Adrenal gland (tissue), 12 donors: ENCODE data around the gene NCOA1. TPM values are rescaled to one million over a fixed set of nuclear protein-coding genes. Genes with fewer than 3 reads are reported as not detected.

Source experiments
- DNase-seq, 7 donors: peaks; one replicate each; pipeline ENCODE4 v3.0.0-alpha.2; 2019 to 2020
- H3K27ac ChIP-seq, 5 donors: fragments of 200-600 bp; sonication (generic) in 4 of 5; 1 replicate in 3 of 5; 2 replicates in 2 of 5; pipeline versions ENCODE4 v1.5.1 to v1.8.0; 2016 to 2020; ENCODE audit warnings: mild to moderate bottlenecking in 1 of 5
- H3K27me3 ChIP-seq: fragments of 200-600 bp; 2 replicates; pipeline ENCODE4 v1.8.0; 2021
- H3K36me3 ChIP-seq, 2 donors: fragments of 200-600 bp; replicated peaks in 1 of 2; 1 replicate in 1 of 2; 2 replicates in 1 of 2; pipeline versions ENCODE4 v1.5.1 to v1.8.0; 2018 to 2022
- H3K4me1 ChIP-seq, 2 donors: fragments of 200-600 bp; replicated peaks in 1 of 2; 1 replicate in 1 of 2; 2 replicates in 1 of 2; pipeline versions ENCODE4 v1.5.1 to v1.8.0; 2018 to 2021
- H3K4me3 ChIP-seq, 4 donors: fragments of 200-600 bp; sonication (generic) in 3 of 4; one replicate each; pipeline ENCODE4 v1.5.1; 2016 to 2018
- H3K9me3 ChIP-seq, 3 donors: fragments of 200-600 bp; sonication (generic) in 1 of 3; replicated peaks in 1 of 3; 1 replicate in 2 of 3; 2 replicates in 1 of 3; pipeline versions ENCODE4 v1.5.1 to v1.8.0; 2016 to 2021
- POLR2A ChIP-seq, 2 donors: fragments of 450-650 bp; IDR thresholded peaks; one replicate each; pipeline ENCODE4 v1.6.1; 2017; ENCODE audit warnings: antibody characterized with exemption in 2 of 2, mild to moderate bottlenecking in 2 of 2, moderate library complexity in 1 of 2
- WGBS, 4 donors: extraction: QIAGEN DNeasy Blood & Tissue Kit in 2 of 4; methylation state at CpG; one replicate each; pipeline versions ENCODE4 v1.1.5 to v1.1.7; 2013 to 2017; 5-methylcytosine and 5-hydroxymethylcytosine counted together
- intact Hi-C, 2 donors: fragments of 100-400 bp; cut with DNase I; formaldehyde crosslinking; loops; one replicate each; pipeline versions ENCODE4 v1.14.1 to v1.15.0; 2022 to 2023
- polyA plus RNA-seq, 3 donors: library from polyadenylated mRNA; stranded (reverse); fragments of 200-250 nt in 2 of 3; fragments of 350-450 nt in 1 of 3; fragmentation: Illumina TruSeq in 1 of 3; extraction: RNeasy Lipid Tissue Mini Kit (QIAGEN cat#74804) in 1 of 3; gene quantifications; one replicate each; pipeline ENCODE4 v1.2.3, GENCODE V29; 2013 to 2014
- total RNA-seq, 9 donors: library from RNA; depleted of rRNA in 4 of 9; stranded (reverse); fragments of >200 nt in 4 of 9; fragments of 120-200 nt in 1 of 9; fragmentation: NEBNext Ultra II Directional in 1 of 9; extraction: Animal tissue kit (Norgen Biotek cat#: 25700) in 1 of 9; gene quantifications; one replicate each; pipeline versions ENCODE4 v1.1.0 to v1.2.4, GENCODE V29; 2013 to 2023
- TF ChIP-seq, protein P1 (sequence below), 6 experiments: fragments of 450-650 bp in 4 of 6; fragments of 200-600 bp in 2 of 6; sonication (generic) in 1 of 6; IDR thresholded peaks; 1 replicate in 5 of 6; 2 replicates in 1 of 6; pipeline versions ENCODE4 v1.5.1 to v1.8.0; 2016 to 2021; ENCODE audit warnings: antibody characterized with exemption in 6 of 6, mild to moderate bottlenecking in 2 of 6, moderate library complexity in 1 of 6
- donor health status: healthy with polysubstance abuse.
- donor health status: Bipolar disorder and iron deficiency.
- donor health status: DM: yes; HTN: yes; CAD: no.
- donor health status: DM: no; HTN: no; CAD: no.
- donor health status: DM: no; HTN: no; CAD: no.
- donor health status: DM: yes; HTN: yes; CAD: no.

Gene NCOA1
- total and polyA plus RNA-seq, 12 donors, result 13.6 to 85.5 (median 43.6) TPM

GRCh38 chr2:24761866-24762265, 270.8 kb downstream of the NCOA1 start:
- H3K4me3 ChIP-seq, result no peak overlapping the region
- 86 to 94% (median 87%) methylated on average over 5 of the region's 5 CpGs for WGBS, 4 donors
- no peaks in the 10 kb centered on the region for H3K27me3 ChIP-seq
- H3K36me3 ChIP-seq, result peaks cover 0 to 26% of the 10 kb centered on the region in 2 donors
- H3K9me3 ChIP-seq, result no peaks in the 10 kb centered on the region
- TF ChIP-seq, protein P1, sequence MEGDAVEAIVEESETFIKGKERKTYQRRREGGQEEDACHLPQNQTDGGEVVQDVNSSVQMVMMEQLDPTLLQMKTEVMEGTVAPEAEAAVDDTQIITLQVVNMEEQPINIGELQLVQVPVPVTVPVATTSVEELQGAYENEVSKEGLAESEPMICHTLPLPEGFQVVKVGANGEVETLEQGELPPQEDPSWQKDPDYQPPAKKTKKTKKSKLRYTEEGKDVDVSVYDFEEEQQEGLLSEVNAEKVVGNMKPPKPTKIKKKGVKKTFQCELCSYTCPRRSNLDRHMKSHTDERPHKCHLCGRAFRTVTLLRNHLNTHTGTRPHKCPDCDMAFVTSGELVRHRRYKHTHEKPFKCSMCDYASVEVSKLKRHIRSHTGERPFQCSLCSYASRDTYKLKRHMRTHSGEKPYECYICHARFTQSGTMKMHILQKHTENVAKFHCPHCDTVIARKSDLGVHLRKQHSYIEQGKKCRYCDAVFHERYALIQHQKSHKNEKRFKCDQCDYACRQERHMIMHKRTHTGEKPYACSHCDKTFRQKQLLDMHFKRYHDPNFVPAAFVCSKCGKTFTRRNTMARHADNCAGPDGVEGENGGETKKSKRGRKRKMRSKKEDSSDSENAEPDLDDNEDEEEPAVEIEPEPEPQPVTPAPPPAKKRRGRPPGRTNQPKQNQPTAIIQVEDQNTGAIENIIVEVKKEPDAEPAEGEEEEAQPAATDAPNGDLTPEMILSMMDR (IDR thresholded peaks at IDR 0.05), result no peak
- no peak for TF ChIP-seq POLR2A (IDR thresholded peaks at IDR 0.05)
- DNase-seq, result no peak
- no peak overlapping the region for H3K27ac ChIP-seq
- intact Hi-C loops, result no loop called here
- peaks cover 1 to 5% of the 10 kb centered on the region in 2 donors for H3K4me1 ChIP-seq

- 29 to 39% (median 36%) methylated on average over 2 of the region's 2 CpGs for WGBS, 4 donors
- Histone ChIP-seq H3K27ac (no peak overlapping the region), H3K9me3 (no peaks in the 10 kb centered on the region), H3K36me3 (peaks cover 0 to 25% of the 10 kb centered on the region in 2 donors), H3K4me1 (peaks cover 5 to 8% of the 10 kb centered on the region in 2 donors), H3K27me3 (no peaks in the 10 kb centered on the region), H3K4me3 (no peak overlapping the region)
- intact Hi-C loops, result no loop called here
- TF ChIP-seq POLR2A (IDR thresholded peaks at IDR 0.05), result no peak
- TF ChIP-seq, protein P1 (IDR thresholded peaks at IDR 0.05), result no peak
- DNase-seq, result no peak
Measured at GRCh38 chr2:24762518-24762917, 271.5 kb downstream of the NCOA1 start.

DNA sequence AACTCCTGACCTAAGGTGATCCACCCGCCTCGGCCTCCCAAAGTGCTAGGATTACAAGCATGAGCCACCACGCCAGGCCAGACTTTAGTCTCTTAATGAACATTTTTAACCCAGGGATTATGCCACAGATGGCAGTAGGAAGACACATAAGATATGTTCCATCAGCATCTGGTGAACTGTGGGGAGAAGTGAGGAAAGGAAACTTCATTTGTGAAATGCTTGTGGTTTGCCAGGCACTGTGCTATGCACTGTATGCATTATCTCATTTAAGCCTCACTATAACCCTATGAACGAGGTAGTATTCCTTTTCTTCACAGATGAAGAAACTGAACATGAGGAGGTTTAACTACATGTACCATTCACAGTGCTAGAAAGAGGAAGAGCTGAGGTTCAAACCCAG, 272.8 kb downstream of the NCOA1 start:
- Histone ChIP-seq H3K36me3 (peaks cover 0 to 15% of the 10 kb centered on the region in 2 donors), H3K9me3 (no peaks in the 10 kb centered on the region), H3K27ac (no peak overlapping the region), H3K4me3 (no peak overlapping the region), H3K27me3 (no peaks in the 10 kb centered on the region), H3K4me1 (peaks cover 11 to 20% of the 10 kb centered on the region in 2 donors)
- 91 to 96% (median 94%) methylated on average over 4 of the region's 4 CpGs for WGBS, 4 donors
- no peak for DNase-seq
- intact Hi-C loops, result no loop called here
- TF ChIP-seq, protein P1 (IDR thresholded peaks at IDR 0.05), result no peak
- TF ChIP-seq POLR2A (IDR thresholded peaks at IDR 0.05), result no peak

DNA sequence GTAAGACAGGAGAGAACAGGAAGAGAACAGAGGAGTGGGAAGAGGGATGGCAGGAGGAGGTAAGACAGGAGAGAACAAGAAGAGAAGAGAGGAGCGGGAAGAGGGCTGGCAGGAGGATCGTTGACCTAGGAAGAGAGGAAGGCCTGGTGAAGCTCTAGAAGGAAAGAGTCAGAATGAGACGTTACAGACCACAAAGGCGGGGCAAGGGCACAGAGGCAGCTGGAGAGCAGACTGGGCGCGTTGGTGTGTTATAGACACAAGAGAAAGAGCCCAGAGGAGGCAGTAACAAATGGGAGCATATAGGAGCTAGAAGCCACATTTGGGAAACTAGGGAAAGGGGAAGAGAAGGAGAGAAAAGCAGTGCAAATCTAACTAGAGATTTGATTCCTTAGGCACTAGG, 275.6 kb downstream of the NCOA1 start:
- Histone ChIP-seq H3K36me3 (peaks cover 0 to 9% of the 10 kb centered on the region in 2 donors), H3K4me1 (peaks cover 33 to 47% of the 10 kb centered on the region in 2 donors), H3K27ac (peak overlapping the region in 1 of 5 donors; percentile 56), H3K27me3 (no peaks in the 10 kb centered on the region), H3K4me3 (no peak overlapping the region), H3K9me3 (no peaks in the 10 kb centered on the region)
- no peak for DNase-seq
- no peak for TF ChIP-seq POLR2A (IDR thresholded peaks at IDR 0.05)
- TF ChIP-seq, protein P1 (IDR thresholded peaks at IDR 0.05), result no peak
- intact Hi-C loops, result no loop called here
- 84 to 92% (median 90%) methylated on average over 6 of the region's 6 CpGs for WGBS, 4 donors
